Heart right ventricle (tissue), 16 donors: ENCODE data around the gene SPON1. TPM values are rescaled to one million over a fixed set of nuclear protein-coding genes. Genes with fewer than 3 reads are reported as not detected.
"Not testable (repeated sequence)": the region's sequence is repeated elsewhere in the genome, so short reads cannot be mapped to it uniquely, and the experiment has no call there.

Source experiments
- ATAC-seq, 8 donors: fragments of 200-7000 bp; cut with Tn5 transposase; one replicate each; pipeline ENCODE4 v1.9.1; 2020; ENCODE audit warnings: mild to moderate bottlenecking in 8 of 8, moderate library complexity in 8 of 8, moderate number of reproducible peaks in 1 of 8
- DNase-seq, 2 donors: peaks; one replicate each; pipeline ENCODE4 v3.0.0-alpha.2; 2020
- H3K27ac ChIP-seq, 10 donors: fragments of 200-600 bp; sonication (generic) in 2 of 10; one replicate each; pipeline versions ENCODE4 v1.5.0 to v1.8.0; 2020 to 2022; ENCODE audit warnings: mild to moderate bottlenecking in 3 of 10
- H3K27me3 ChIP-seq, 7 donors: fragments of 200-600 bp; one replicate each; pipeline ENCODE4 v1.8.0; 2021 to 2022; ENCODE audit warnings: mild to moderate bottlenecking in 2 of 7
- H3K36me3 ChIP-seq, 9 donors: fragments of 200-600 bp; sonication (generic) in 1 of 9; one replicate each; pipeline versions ENCODE4 v1.5.0 to v1.8.0; 2020 to 2022; ENCODE audit warnings: mild to moderate bottlenecking in 2 of 9
- H3K4me1 ChIP-seq, 9 donors: fragments of 200-600 bp; sonication (generic) in 1 of 9; one replicate each; pipeline versions ENCODE4 v1.5.0 to v1.8.0; 2020 to 2022; ENCODE audit warnings: mild to moderate bottlenecking in 4 of 9
- H3K4me3 ChIP-seq, 10 donors: fragments of 200-600 bp; sonication (generic) in 2 of 10; one replicate each; pipeline versions ENCODE4 v1.5.0 to v1.8.0; 2020 to 2022; ENCODE audit warnings: mild to moderate bottlenecking in 7 of 10, moderate library complexity in 2 of 10
- H3K9me3 ChIP-seq, 11 donors: fragments of 200-600 bp in 10 of 11; sonication (generic) in 2 of 11; one replicate each; pipeline versions ENCODE4 v1.5.0 to v1.8.0; 2013 to 2022; ENCODE audit warnings: mild to moderate bottlenecking in 2 of 11, control low read depth in 1 of 11, moderate library complexity in 1 of 11
- CTCF ChIP-seq, 9 donors: fragments of 200-600 bp; sonication (generic) in 2 of 9; IDR thresholded peaks; one replicate each; pipeline versions ENCODE4 v1.5.0 to v1.8.0; 2021 to 2022; ENCODE audit warnings: antibody characterized with exemption in 9 of 9, mild to moderate bottlenecking in 5 of 9, moderate library complexity in 1 of 9
- WGBS, 2 donors: extraction: QIAGEN DNeasy Blood & Tissue Kit; methylation state at CpG; one replicate each; pipeline ENCODE4 v1.1.7; 2013; ENCODE audit warnings: inconsistent platforms in 1 of 2; 5-methylcytosine and 5-hydroxymethylcytosine counted together
- intact Hi-C, 10 donors: fragments of 100-400 bp; cut with DNase I; formaldehyde crosslinking; loops; one replicate each; pipeline versions ENCODE4 v1.11.1 to v1.14.2; 2022
- polyA plus RNA-seq, 2 donors: library from polyadenylated mRNA; stranded (reverse); fragments of 200-250 nt; gene quantifications; one replicate each; pipeline ENCODE4 v1.2.3, GENCODE V29; 2013
- total RNA-seq, 10 donors: library from RNA; stranded (reverse); fragmentation: NEBNext Ultra II Directional in 3 of 10; extraction: Animal tissue kit (Norgen Biotek cat#: 25700) in 3 of 10; gene quantifications; one replicate each; pipeline versions ENCODE4 v1.2.1 to v1.2.4, GENCODE V29; 2021 to 2023
- donor health status: Arrhythmogenic right ventricular cardiomyopathy.
- donor health status: ischemic (EF 13 %, LVEDD 7.1; RV severe dilation, severe dysfunction).
- donor health status: healthy with polysubstance abuse.
- donor health status: DM: no; HTN: yes; CAD: no.
- donor health status: DM: no; HTN: no; CAD: no.
- donor health status: ischemic (EF 25% LVEDD 6.9; RV normal size, moderate dysfunction).
- donor health status: ischemic (EF 25% LVEDD 5.7; RV mildly dilated, moderate dysfunction).
- donor health status: healthy.
- donor health status: DM: yes; HTN: yes; CAD: no.
- donor health status: Ischemic cardiomyopathy.
- donor health status: ischemic (EF 35%, LVEDD 5.7; RV mildly dilated, moderate dysfunction).
- donor health status: nonischemic (EF 11% LVEDD 7.7; RV severe dilation, severe dysfunction).
- donor health status: DM: yes; HTN: yes; CAD: no.
- donor health status: PGD.
- donor health status: ischemic (EF 29% LVEDD 5.4; RV normal size, mild dysfunction).
- donor health status: nonischemic (EF 23%, LVEDD 6.1; RV moderate dilation, normal function).

Gene SPON1
- total and polyA plus RNA-seq, 12 donors: 2.9 to 14.7 (median 5.6) TPM

DNA sequence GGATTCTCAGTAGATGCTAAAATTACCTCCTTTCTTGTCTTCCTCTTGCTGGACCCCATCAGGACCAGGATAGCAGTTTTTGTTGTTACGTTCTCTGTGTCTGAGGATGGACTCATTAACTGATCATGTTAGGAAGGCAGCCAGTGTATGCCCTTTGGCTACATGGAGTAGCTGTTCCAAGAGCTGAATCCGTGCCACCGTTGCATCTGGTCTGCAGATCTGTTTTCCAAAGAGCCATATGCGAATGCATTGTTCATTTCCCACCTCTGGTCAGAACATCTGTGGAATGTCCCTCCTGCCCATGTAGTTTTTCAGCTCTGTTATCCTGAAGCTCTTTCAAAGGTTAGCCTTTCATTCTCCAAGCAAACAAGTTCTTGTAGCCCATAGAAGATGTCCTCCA, 188.4 kb downstream of the SPON1 start:
- ATAC-seq: no peak
- intact Hi-C loops: loop anchor here in 3 of 10 donors (2.0 to 10.0 kb wide), 2 partner anchors 94 to 186 kb away; no protein-coding TSS in a partner anchor
- peaks cover 0 to 8% (median 0%) of the 10 kb centered on the region in 7 donors for H3K27me3 ChIP-seq
- TF ChIP-seq CTCF (IDR thresholded peaks at IDR 0.05): no peak
- no peak for DNase-seq
- H3K27ac ChIP-seq: no peak overlapping the region
- H3K9me3 ChIP-seq: peaks cover 0 to 27% (median 16%) of the 10 kb centered on the region in 11 donors
- no peaks in the 10 kb centered on the region for H3K36me3 ChIP-seq
- no peak overlapping the region for H3K4me3 ChIP-seq
- WGBS, 2 donors: 86 to 93% methylated on average over 4 of the region's 4 CpGs
- no peaks in the 10 kb centered on the region for H3K4me1 ChIP-seq

DNA sequence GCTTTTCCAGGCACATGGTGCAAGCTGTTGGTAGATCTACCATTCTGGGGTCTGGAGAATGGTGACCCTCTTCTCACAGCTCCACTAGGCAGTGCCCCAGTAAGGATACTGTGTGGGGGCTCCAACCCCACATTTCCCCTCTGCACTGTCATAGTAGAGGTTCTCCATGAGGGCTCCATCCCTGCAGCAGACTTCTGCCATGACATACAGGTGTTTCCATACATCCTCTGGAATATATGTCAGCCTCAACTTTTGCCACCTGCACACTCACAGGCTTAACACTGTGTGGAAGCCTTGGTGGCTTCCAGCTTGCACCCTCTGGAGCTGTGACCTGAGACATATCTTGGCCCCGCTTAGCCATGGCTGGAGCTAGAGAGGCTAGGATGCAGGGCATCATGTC, 191.6 kb downstream of the SPON1 start:
- H3K27ac ChIP-seq, H3K27me3 ChIP-seq, DNase-seq, H3K4me3 ChIP-seq, H3K36me3 ChIP-seq, H3K4me1 ChIP-seq, ATAC-seq: not testable (repeated sequence)
- intact Hi-C loops: loop anchor here in 2 of 10 donors (10.0 kb wide), 1 partner anchor 91 kb away; no protein-coding TSS in a partner anchor
- 95 to 100% methylated on average over 1 of the region's 1 CpG for WGBS, 2 donors
- H3K9me3 ChIP-seq: peaks cover 0 to 57% (median 26%) of the 10 kb centered on the region in 11 donors

DNA sequence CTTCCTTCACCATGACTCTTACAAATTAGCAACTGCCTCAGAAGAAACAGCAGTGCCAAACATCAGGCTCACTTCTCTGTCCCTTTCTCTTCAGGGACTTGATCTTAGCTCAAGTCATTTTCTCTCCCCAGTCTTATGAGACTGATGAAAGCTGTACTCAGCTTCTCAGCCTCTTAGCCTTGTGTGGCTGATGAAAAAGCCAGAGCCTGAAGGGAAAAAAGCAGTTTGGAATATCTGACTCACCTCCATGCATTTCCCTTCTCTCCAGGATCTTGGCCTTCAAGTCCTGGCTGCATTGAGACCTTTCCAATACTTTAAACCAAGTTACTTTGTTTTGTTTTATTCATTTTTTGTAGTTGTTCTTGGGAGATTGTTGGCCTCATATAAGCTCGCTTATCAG, 195.9 kb downstream of the SPON1 start:
- WGBS, 2 donors: 95 to 97% methylated on average over 1 of the region's 1 CpG
- no peak for DNase-seq
- H3K4me1 ChIP-seq: no peaks in the 10 kb centered on the region
- H3K36me3 ChIP-seq: no peaks in the 10 kb centered on the region
- H3K4me3 ChIP-seq: no peak overlapping the region
- no peak for TF ChIP-seq CTCF (IDR thresholded peaks at IDR 0.05)
- H3K27ac ChIP-seq: no peak overlapping the region
- intact Hi-C loops: loop anchor here in 2 of 10 donors (10.0 kb wide), 1 partner anchor 86 kb away; no protein-coding TSS in a partner anchor
- H3K9me3 ChIP-seq: peaks cover 0 to 56% (median 26%) of the 10 kb centered on the region in 11 donors
- ATAC-seq: no peak
- no peaks in the 10 kb centered on the region for H3K27me3 ChIP-seq

DNA sequence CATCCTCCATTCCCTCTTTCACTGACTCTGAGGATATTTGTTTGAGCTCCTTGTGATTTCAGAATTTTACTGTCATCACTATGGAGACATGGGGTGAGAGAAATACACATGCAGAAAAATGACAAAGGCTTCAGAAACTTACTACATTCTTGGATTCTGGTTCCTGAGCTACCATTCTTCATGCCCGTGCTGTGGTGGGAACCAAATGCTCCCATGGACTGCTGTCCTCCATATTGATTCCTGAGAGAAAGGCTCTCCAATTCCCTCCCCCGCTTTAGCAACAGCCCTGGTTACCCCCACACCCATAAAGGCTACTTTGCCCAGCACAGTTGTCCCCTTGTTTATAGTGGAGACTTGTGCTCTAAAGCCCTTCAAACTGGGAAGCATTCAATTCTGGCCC, 201.1 kb downstream of the SPON1 start:
- Histone ChIP-seq H3K27ac (no peak overlapping the region), H3K4me3 (no peak overlapping the region), H3K9me3 (peaks cover 0 to 14% (median 2%) of the 10 kb centered on the region in 11 donors), H3K4me1 (no peaks in the 10 kb centered on the region), H3K27me3 (no peaks in the 10 kb centered on the region), H3K36me3 (no peaks in the 10 kb centered on the region)
- intact Hi-C loops: no loop called here
- no peak for TF ChIP-seq CTCF (IDR thresholded peaks at IDR 0.05)
- ATAC-seq: no peak
- DNase-seq: no peak
- 93 to 94% methylated on average over 2 of the region's 2 CpGs for WGBS, 2 donors

GRCh38 chr11:14173679-14174078, 211.2 kb downstream of the SPON1 start:
- ATAC-seq, H3K36me3 ChIP-seq, H3K9me3 ChIP-seq, H3K27ac ChIP-seq, H3K4me3 ChIP-seq, H3K4me1 ChIP-seq, H3K27me3 ChIP-seq, DNase-seq, intact Hi-C loops: not testable (repeated sequence)
- WGBS, 2 donors: 89 to 90% methylated on average over 7 of the region's 7 CpGs
